ENCODE results near the gene HIGD1C. TPM values are rescaled to one million over a fixed set of nuclear protein-coding genes. Genes with fewer than 3 reads are reported as not detected.

The HIGD1C gene
- total RNA-seq, 2 donors from 2014 or later, result not detected

DNA sequence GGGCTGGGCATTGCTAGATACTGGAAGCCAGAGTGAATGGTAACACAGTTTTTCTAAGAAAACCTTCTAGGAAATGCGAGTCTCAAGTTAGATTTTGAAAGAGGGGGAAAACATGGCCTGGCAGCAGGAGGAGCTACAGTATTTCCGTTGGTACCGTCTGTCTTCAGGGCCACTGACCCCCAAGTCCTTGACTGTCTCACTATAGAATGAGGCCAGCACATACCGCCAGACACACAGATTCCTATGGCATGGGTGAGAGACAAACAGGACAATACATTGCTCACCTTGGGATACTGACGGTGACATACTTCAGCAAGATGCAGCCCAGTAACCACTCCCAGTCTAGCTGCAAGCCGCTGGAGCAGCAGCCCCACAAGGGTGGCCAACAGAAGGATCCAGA is 52.2 kb downstream of the HIGD1C start:
- Histone ChIP-seq H3K27me3 (no peaks in the 10 kb centered on the region), H3K9me3 (no peaks in the 10 kb centered on the region), H3K9ac (ENCODE audit: low read depth in 2 of 2, low read length in 2 of 2) (no peak overlapping the region), H3K4me3 (no peak overlapping the region), H3K36me3 (no peaks in the 10 kb centered on the region), H3K27ac (no peak overlapping the region), H3K4me1 (no peaks in the 10 kb centered on the region)
- intact Hi-C loops (cut with DNase I), result no loop called here
- TF ChIP-seq, protein P1, sequence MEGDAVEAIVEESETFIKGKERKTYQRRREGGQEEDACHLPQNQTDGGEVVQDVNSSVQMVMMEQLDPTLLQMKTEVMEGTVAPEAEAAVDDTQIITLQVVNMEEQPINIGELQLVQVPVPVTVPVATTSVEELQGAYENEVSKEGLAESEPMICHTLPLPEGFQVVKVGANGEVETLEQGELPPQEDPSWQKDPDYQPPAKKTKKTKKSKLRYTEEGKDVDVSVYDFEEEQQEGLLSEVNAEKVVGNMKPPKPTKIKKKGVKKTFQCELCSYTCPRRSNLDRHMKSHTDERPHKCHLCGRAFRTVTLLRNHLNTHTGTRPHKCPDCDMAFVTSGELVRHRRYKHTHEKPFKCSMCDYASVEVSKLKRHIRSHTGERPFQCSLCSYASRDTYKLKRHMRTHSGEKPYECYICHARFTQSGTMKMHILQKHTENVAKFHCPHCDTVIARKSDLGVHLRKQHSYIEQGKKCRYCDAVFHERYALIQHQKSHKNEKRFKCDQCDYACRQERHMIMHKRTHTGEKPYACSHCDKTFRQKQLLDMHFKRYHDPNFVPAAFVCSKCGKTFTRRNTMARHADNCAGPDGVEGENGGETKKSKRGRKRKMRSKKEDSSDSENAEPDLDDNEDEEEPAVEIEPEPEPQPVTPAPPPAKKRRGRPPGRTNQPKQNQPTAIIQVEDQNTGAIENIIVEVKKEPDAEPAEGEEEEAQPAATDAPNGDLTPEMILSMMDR (IDR thresholded peaks at IDR 0.05), result no peak
- DNase-seq, result no peak

DNA sequence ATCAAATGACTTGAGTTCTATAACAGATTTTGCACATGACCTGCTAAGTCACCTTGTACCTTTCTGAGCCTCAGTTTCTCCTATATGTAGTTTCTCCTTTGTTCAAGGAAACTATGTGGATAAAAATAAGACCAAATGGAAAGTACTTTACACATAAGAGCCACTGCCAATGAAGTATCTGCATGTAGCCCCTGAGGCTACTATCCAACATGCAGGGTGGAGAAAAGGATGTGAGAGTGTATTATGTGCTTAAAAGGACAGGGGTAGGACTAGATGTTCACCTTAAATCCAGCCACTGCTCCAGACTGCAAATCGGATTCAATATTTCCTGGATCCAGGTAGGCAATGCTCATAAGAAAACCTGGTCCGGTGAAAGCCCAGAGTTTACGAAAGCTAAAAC is 52.7 kb downstream of the HIGD1C start:
- intact Hi-C loops (cut with DNase I), result no loop called here
- Histone ChIP-seq H3K9me3 (no peaks in the 10 kb centered on the region), H3K27ac (no peak overlapping the region), H3K9ac (ENCODE audit: low read depth in 2 of 2, low read length in 2 of 2) (no peak overlapping the region), H3K36me3 (no peaks in the 10 kb centered on the region), H3K4me3 (no peak overlapping the region), H3K4me1 (no peaks in the 10 kb centered on the region), H3K27me3 (no peaks in the 10 kb centered on the region)
- TF ChIP-seq, protein P1 (IDR thresholded peaks at IDR 0.05), result no peak
- DNase-seq, result no peak

DNA sequence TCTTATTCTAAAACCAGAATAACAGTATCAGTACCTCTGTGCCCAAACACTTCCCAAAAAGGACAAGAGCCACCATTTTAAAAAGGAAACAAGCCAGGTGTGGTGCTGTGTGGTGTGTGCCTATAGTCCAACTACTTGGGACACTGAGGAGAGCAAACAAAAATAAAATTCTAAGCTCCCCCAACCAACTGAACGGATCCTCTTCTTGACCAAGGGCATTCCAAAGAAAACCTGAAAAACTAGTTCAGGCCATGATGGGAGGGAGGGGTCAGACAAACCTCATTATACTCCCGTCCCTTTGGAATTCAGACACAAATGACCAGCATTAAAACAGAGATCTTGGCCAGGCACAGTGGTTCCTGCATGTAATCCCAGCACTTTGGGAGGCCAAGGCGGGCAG is 53.3 kb downstream of the HIGD1C start:
- Histone ChIP-seq H3K9ac (ENCODE audit: low read depth in 2 of 2, low read length in 2 of 2) (no peak overlapping the region), H3K4me1 (no peaks in the 10 kb centered on the region), H3K9me3 (no peaks in the 10 kb centered on the region), H3K4me3 (no peak overlapping the region), H3K27me3 (no peaks in the 10 kb centered on the region), H3K36me3 (no peaks in the 10 kb centered on the region), H3K27ac (no peak overlapping the region)
- DNase-seq, result no peak
- intact Hi-C loops (cut with DNase I), result no loop called here
- TF ChIP-seq, protein P1 (IDR thresholded peaks at IDR 0.05), result no peak

DNA sequence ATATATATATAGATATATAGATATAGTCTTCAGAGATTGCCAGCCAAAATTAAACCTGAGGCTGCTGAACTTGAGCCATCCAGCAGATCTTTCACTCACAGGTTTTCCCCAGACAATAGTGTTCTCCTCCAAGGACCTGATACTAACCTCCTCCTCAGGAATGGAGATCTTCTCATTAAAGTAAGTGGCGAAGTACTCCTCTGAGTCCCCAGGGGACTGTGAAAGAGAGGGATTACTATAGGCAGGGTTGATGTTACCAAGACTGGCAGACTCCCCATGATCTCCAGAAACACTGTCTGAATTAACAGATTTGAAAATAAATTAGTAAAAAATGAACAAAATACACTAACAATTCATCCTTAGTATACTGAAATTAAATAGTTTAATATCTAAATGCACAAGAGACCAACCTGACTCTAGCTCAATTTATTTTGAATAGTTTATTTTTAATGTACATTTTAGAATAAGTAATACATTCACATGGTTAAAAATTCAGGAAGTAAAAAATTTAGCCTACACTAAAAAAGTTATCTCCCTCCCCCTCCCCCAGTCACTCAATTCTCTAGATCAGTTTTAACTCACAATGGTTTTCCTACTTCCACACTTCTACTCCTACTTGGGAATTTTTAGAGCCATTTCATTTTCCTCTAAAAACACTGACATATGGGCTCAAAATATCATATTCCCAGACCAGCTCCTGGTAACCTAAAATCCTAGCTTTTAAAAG is 56.1 kb downstream of the HIGD1C start:
- H3K9me3 ChIP-seq, result no peaks in the 10 kb centered on the region
- no peak overlapping the region for H3K9ac ChIP-seq (ENCODE audit: low read depth in 2 of 2, low read length in 2 of 2)
- H3K4me3 ChIP-seq, result no peak overlapping the region
- intact Hi-C loops (cut with DNase I), result no loop called here
- DNase-seq, result no peak
- H3K27me3 ChIP-seq, result no peaks in the 10 kb centered on the region
- H3K36me3 ChIP-seq, result no peaks in the 10 kb centered on the region
- TF ChIP-seq, protein P1 (IDR thresholded peaks at IDR 0.05), result no peak
- H3K27ac ChIP-seq, result peak overlapping the region; percentile 36
- H3K4me1 ChIP-seq, result peaks cover 5% of the 10 kb centered on the region

DNA sequence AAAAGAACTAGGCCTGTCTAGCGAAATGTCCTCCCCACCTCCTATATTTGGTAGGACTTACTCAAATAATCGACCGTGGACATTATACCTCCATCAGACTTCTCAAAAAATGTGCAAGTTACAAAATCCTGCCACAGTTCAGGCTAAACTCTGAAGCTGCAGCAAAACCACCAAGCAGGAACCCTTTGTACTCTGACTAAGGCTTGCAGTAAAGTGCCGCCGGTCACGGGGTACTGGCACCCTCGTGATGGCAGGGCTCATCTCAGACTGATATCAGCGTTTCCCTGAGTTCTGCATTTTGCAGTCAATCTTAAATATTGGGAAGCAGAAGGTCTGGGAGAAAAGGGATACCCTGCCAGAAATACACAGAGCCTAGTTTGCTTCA is 56.7 kb downstream of the HIGD1C start:
- TF ChIP-seq, protein P1 (IDR thresholded peaks at IDR 0.05), result no peak
- no peak overlapping the region for H3K4me3 ChIP-seq
- no peaks in the 10 kb centered on the region for H3K9me3 ChIP-seq
- no peak overlapping the region for H3K9ac ChIP-seq (ENCODE audit: low read depth in 2 of 2, low read length in 2 of 2)
- H3K27me3 ChIP-seq, result no peaks in the 10 kb centered on the region
- peak; percentile 44 for DNase-seq
- no peaks in the 10 kb centered on the region for H3K36me3 ChIP-seq
- intact Hi-C loops (cut with DNase I), result no loop called here
- H3K4me1 ChIP-seq, result peaks cover 5% of the 10 kb centered on the region
- H3K27ac ChIP-seq, result peak overlapping the region; percentile 36

Data from colonic mucosa (tissue), 4 donors.